Panc1 (cell line): Measurements from ENCODE around the gene ITFG1. TPM values are rescaled to one million over a fixed set of nuclear protein-coding genes. Genes with fewer than 3 reads are reported as not detected.

Experiments used
- ATAC-seq: fragments of 200-7000 bp; cut with Tn5 transposase; 2 replicates; pipeline ENCODE4 v1.9.1; 2020; ENCODE audit warnings: mild to moderate bottlenecking, moderate library complexity
- BruUV-seq: library from RNA; stranded (reverse); fragments of 400-500 nt; replicated peaks from 2 replicates; lab custom pipeline; 2021; lab: Mats Ljungman, UMichigan
- CTCF ChIA-PET: fragments of 300-600 bp; sonication (Branson Sonifier 250); formaldehyde crosslinking; loops from one replicate; lab custom pipeline; 2022; ENCODE audit warnings: antibody characterized with exemption; lab: Charles Lee
- POLR2A ChIA-PET: fragments of 300-600 bp; sonication (Branson Sonifier 250); formaldehyde crosslinking; loops from one replicate; lab custom pipeline; 2022; ENCODE audit warnings: antibody characterized with exemption; lab: Charles Lee
- DNase-seq: peaks from one replicate; pipeline ENCODE4 v3.0.0-alpha.2; 2010; ENCODE audit warnings: low read depth, low spot score
- H3K27ac ChIP-seq: 2 replicates; pipeline ENCODE4 v1.5.1; 2011; ENCODE audit warnings: mild to moderate bottlenecking, low read length, inconsistent platforms
- H3K27me3 ChIP-seq: fragments of 200-500 bp; sonication (Bioruptor generic); 2 replicates; pipeline ENCODE4 v1.6.0; 2014; ENCODE audit warnings: low read length, inconsistent platforms; ENCODE audit not compliant: control insufficient read depth, insufficient read depth
- H3K36me3 ChIP-seq: fragments of 200-500 bp; sonication (Bioruptor generic); 2 replicates; pipeline ENCODE4 v1.5.1; 2014; ENCODE audit warnings: inconsistent platforms, mild to moderate bottlenecking, low read length, moderate library complexity; ENCODE audit not compliant: control insufficient read depth, insufficient read depth
- H3K4me1 ChIP-seq: 2 replicates; pipeline ENCODE4 v1.5.1; 2011; ENCODE audit warnings: inconsistent platforms, mild to moderate bottlenecking, low read length, moderate library complexity; ENCODE audit not compliant: control insufficient read depth, insufficient read depth
- H3K4me3 ChIP-seq, 2 experiments: 2 replicates each; pipeline ENCODE4 v1.5.1; 2011 to 2012; ENCODE audit warnings: low read depth in 2 of 2, low read length in 2 of 2, mild to moderate bottlenecking in 2 of 2, inconsistent platforms in 1 of 2, moderate library complexity in 1 of 2
- H3K9me3 ChIP-seq: fragments of 200-500 bp; sonication (Bioruptor generic); 2 replicates; pipeline ENCODE4 v1.5.1; 2014; ENCODE audit warnings: low read depth, mild to moderate bottlenecking, inconsistent platforms, low read length, moderate library complexity; ENCODE audit not compliant: control insufficient read depth, insufficient read depth
- POLR2AphosphoS5 ChIP-seq: IDR thresholded peaks from 2 replicates; pipeline ENCODE4 v1.6.1; 2012; ENCODE audit warnings: mild to moderate bottlenecking, low read depth, low read length, moderate library complexity
- SIN3A ChIP-seq: IDR thresholded peaks from 2 replicates; pipeline ENCODE4 v1.6.1; 2012; ENCODE audit warnings: low read depth, mild to moderate bottlenecking, low read length, moderate library complexity, borderline replicate concordance; ENCODE audit not compliant: insufficient read depth
- TCF7L2 ChIP-seq: IDR thresholded peaks from 2 replicates; pipeline ENCODE4 v1.6.1; 2011; ENCODE audit warnings: mild to moderate bottlenecking, low read depth, low read length, inconsistent platforms
- in situ Hi-C: cut with HindIII; loops from 2 replicates; pipeline ENCODE4 v1.10.0; 2016; ENCODE audit warnings: low sequenced_read_pairs, low pct_unique_long_range_greater_than_20kb
- intact Hi-C: fragments of 100-400 bp; cut with micrococcal nuclease; formaldehyde crosslinking; loops from one replicate; pipeline ENCODE4 v1.10.0; 2022; ENCODE audit not compliant: unreplicated experiment
- total RNA-seq: library from RNA; stranded (reverse); gene quantifications from one replicate; pipeline ENCODE4 v1.2.1, GENCODE V29; 2021; ENCODE audit not compliant: unreplicated experiment
- TF ChIP-seq, protein P1 (sequence below): fragments of 450-650 bp; IDR thresholded peaks from 2 replicates; pipeline ENCODE4 v1.5.1; 2017; ENCODE audit warnings: mild to moderate bottlenecking
- TF ChIP-seq, protein P2 (sequence below), 2 experiments: IDR thresholded peaks; 2 replicates each; pipeline ENCODE4 v1.6.1; 2011 to 2012; ENCODE audit warnings: low read depth in 2 of 2, control low read depth in 1 of 2, low read length in 1 of 2, mild to moderate bottlenecking in 1 of 2, moderate library complexity in 1 of 2; ENCODE audit not compliant: insufficient read depth in 1 of 2

Gene ITFG1
- total RNA-seq, 1 experiment from 2014 or later = 26.5 TPM

DNA sequence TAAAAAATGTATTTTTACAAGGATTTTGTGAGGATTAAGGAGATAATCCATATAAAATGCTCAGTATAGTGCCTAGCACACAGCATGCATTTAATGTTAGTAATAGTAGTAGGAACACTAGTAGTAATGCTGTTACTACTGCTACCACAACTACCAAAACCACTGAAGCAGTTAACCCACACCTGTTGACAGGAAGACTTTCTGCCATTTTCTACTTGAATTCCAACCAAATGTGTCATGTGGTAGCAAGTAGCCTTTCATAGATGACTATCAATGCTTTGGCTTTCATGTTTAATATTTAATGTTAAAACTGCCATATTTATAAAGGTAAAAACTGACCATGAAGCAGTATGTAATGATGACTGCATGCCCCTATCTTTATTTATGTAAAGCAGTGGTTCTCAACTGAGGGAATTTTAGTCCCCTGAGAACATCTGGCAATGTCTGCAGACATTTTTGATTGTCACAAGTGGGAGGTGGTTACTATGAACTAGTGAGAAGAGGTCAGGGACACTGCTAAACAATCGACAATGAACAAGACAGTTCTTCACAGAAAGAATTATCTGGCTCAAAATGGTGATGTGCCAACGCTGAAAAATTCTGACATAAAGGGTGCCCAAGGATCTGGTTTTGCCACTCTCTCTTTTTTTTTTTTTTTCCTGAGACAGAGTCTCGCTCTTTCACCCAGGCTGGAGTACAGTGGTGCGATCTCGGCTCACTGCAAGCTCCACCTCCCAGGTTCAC is 89.4 kb downstream of the ITFG1 start:
- TF ChIP-seq, protein P1, sequence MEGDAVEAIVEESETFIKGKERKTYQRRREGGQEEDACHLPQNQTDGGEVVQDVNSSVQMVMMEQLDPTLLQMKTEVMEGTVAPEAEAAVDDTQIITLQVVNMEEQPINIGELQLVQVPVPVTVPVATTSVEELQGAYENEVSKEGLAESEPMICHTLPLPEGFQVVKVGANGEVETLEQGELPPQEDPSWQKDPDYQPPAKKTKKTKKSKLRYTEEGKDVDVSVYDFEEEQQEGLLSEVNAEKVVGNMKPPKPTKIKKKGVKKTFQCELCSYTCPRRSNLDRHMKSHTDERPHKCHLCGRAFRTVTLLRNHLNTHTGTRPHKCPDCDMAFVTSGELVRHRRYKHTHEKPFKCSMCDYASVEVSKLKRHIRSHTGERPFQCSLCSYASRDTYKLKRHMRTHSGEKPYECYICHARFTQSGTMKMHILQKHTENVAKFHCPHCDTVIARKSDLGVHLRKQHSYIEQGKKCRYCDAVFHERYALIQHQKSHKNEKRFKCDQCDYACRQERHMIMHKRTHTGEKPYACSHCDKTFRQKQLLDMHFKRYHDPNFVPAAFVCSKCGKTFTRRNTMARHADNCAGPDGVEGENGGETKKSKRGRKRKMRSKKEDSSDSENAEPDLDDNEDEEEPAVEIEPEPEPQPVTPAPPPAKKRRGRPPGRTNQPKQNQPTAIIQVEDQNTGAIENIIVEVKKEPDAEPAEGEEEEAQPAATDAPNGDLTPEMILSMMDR = no peak
- no peak for TF ChIP-seq TCF7L2
- no peak for TF ChIP-seq SIN3A
- TF ChIP-seq POLR2AphosphoS5 = no peak
- TF ChIP-seq, protein P2, sequence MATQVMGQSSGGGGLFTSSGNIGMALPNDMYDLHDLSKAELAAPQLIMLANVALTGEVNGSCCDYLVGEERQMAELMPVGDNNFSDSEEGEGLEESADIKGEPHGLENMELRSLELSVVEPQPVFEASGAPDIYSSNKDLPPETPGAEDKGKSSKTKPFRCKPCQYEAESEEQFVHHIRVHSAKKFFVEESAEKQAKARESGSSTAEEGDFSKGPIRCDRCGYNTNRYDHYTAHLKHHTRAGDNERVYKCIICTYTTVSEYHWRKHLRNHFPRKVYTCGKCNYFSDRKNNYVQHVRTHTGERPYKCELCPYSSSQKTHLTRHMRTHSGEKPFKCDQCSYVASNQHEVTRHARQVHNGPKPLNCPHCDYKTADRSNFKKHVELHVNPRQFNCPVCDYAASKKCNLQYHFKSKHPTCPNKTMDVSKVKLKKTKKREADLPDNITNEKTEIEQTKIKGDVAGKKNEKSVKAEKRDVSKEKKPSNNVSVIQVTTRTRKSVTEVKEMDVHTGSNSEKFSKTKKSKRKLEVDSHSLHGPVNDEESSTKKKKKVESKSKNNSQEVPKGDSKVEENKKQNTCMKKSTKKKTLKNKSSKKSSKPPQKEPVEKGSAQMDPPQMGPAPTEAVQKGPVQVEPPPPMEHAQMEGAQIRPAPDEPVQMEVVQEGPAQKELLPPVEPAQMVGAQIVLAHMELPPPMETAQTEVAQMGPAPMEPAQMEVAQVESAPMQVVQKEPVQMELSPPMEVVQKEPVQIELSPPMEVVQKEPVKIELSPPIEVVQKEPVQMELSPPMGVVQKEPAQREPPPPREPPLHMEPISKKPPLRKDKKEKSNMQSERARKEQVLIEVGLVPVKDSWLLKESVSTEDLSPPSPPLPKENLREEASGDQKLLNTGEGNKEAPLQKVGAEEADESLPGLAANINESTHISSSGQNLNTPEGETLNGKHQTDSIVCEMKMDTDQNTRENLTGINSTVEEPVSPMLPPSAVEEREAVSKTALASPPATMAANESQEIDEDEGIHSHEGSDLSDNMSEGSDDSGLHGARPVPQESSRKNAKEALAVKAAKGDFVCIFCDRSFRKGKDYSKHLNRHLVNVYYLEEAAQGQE (IDR thresholded peaks at IDR 0.05; ENCODE audit: insufficient read depth in 1 of 2, low read depth in 2 of 2, low read length in 1 of 2) = no peak
- Histone ChIP-seq H3K4me3 (no peak overlapping the region), H3K27ac (no peak overlapping the region), H3K36me3 (no peaks in the 10 kb centered on the region), H3K27me3 (no peaks in the 10 kb centered on the region), H3K9me3 (no peaks in the 10 kb centered on the region), H3K4me1 (no peaks in the 10 kb centered on the region)
- intact Hi-C loops (no loop called here), in situ Hi-C loops (no loop called here)
- BruUV-seq = no TSS peak
- DNase-seq = no peak
- no peak for ATAC-seq
- ChIA-PET CTCF (no interaction called here), POLR2A (no interaction called here)

DNA sequence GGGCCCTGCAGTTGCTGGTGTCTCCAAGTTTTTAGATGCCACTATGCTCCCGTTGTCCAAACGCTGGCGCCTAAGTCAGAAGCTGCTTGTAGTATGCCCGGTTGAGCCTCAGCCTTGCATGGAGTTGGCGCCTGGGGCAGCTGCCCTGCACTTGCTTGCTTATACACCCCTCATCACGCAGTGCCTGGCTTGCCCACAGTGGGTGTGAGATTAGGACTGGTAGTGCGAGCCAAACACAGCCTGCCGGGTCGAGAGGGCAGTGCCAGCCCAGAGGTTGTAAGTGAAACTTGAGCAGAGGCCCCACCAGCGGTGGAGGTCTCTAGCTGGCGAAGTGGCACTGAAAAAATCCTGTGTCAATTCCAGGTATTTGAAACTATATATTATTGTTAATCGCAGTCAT is 90.3 kb downstream of the ITFG1 start:
- ChIA-PET CTCF (no interaction called here), POLR2A (no interaction called here)
- intact Hi-C loops (no loop called here), in situ Hi-C loops (no loop called here)
- Histone ChIP-seq H3K27ac (no peak overlapping the region), H3K27me3 (no peaks in the 10 kb centered on the region), H3K4me1 (no peaks in the 10 kb centered on the region), H3K4me3 (no peak overlapping the region), H3K9me3 (no peaks in the 10 kb centered on the region), H3K36me3 (no peaks in the 10 kb centered on the region)
- BruUV-seq = no TSS peak
- TF ChIP-seq POLR2AphosphoS5 = no peak
- TF ChIP-seq, protein P2 (IDR thresholded peaks at IDR 0.05; ENCODE audit: insufficient read depth in 1 of 2, low read depth in 2 of 2, low read length in 1 of 2) = no peak
- no peak for TF ChIP-seq SIN3A
- TF ChIP-seq TCF7L2 = no peak
- TF ChIP-seq, protein P1 = no peak
- DNase-seq (no peak), ATAC-seq (no peak)
